ENCODE results near the gene CSNK1G1. TPM values are rescaled to one million over a fixed set of nuclear protein-coding genes. Genes with fewer than 3 reads are reported as not detected.

The CSNK1G1 gene
- total and polyA plus RNA-seq, 2 of the 8 experiments (the other 6 are each of a cell fraction or from before 2014, with no cell fraction given) = 6.0 to 12.9 TPM

DNA sequence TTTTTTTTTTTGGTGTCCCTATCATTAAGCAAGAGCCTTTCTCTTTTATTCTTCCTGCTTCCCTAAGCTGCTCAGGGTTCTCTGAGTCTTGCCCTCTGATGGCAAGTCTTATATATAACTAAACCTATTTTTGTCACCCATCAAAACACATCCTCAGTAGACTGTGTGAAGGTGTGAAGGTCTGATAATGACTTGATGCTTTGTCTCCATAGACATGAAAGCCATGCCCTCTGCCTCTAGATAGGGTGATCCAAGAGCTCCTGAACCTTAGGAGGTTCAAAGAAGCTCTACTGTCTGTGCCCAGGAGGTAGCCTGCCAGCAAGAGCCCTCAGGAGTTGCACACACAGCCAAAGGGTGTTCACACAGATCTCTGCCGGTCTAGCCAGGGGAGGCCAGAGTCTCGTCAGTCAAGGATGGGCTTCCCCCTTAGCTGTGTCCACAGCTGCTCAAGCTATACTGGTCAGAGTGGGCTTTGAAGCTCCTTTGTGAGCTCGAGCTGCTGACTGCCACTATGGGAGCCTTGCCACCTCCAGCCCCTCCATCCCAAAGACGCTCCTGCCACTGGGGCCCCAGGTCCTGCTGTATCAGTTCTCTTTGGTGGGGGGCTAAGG, 217.5 kb downstream of the CSNK1G1 start:
- H3K56ac ChIP-seq (replicated peaks; ENCODE audit: insufficient read length, low read depth, low read length) = no peak overlapping the region
- no peak overlapping the region for H3K14ac ChIP-seq (ENCODE audit: insufficient read length)
- H3K23me2 ChIP-seq (ENCODE audit: low read depth, low read length) = no peaks in the 10 kb centered on the region
- no peaks in the 10 kb centered on the region for H3K79me2 ChIP-seq (ENCODE audit: control insufficient read depth in 1 of 2, insufficient read depth in 2 of 2, low read length in 2 of 2)
- no peaks in the 10 kb centered on the region for H3K79me1 ChIP-seq (ENCODE audit: low read depth, low read length)
- POLR2A ChIA-PET (ENCODE audit: partially characterized antibody) = interaction anchor here (0.6 to 1.1 kb wide), 4 partner anchors 15 to 886 kb away, joined by 3 to 5 read pairs (median 4); no protein-coding TSS in a partner anchor
- CTCF ChIA-PET (ENCODE audit: partially characterized antibody) = interaction anchor here (0.6 to 2.1 kb wide), 4 partner anchors 8 to 15 kb away, joined by 3 to 7 read pairs (median 4); no protein-coding TSS in a partner anchor
- no peak overlapping the region for H3K4ac ChIP-seq (replicated peaks; ENCODE audit: insufficient read length, low read depth, low read length)
- H4K91ac ChIP-seq (replicated peaks; ENCODE audit: insufficient read length, low read length) = no peak overlapping the region
- DNase-seq (ENCODE audit: low read depth in 1 of 2, low spot score in 2 of 2) = no peak
- H4K5ac ChIP-seq (ENCODE audit: insufficient read length, low read depth, low read length) = no peak overlapping the region
- H3K4me1 ChIP-seq (replicated peaks in 1 of 4; ENCODE audit: control insufficient read depth in 3 of 4, insufficient read depth in 4 of 4, low read length in 3 of 4) = peaks cover 0 to 6% (median 2%) of the 10 kb centered on the region in 4 experiments; a peak in 1 of 7 replicates
- no peak overlapping the region for H3K27ac ChIP-seq (ENCODE audit: low read depth, low read length)
- H2BK20ac ChIP-seq (ENCODE audit: low read length) = no peak overlapping the region
- H3K27me3 ChIP-seq (replicated peaks in 1 of 4; ENCODE audit: control insufficient read depth in 3 of 4, extremely low read depth in 1 of 4, insufficient read depth in 3 of 4, low read length in 3 of 4) = no peaks in the 10 kb centered on the region
- no peaks in the 10 kb centered on the region for H3K9me3 ChIP-seq (ENCODE audit: insufficient read depth in 2 of 2, low read depth in 1 of 2, low read length in 1 of 2)
- H2BK120ac ChIP-seq (replicated peaks; ENCODE audit: low read depth, low read length) = no peak overlapping the region
- 93% methylated on average over 4 of the region's 4 CpGs; no CpG with 5 or more reads in 1 of the 2 experiments for WGBS, 2 experiments (ENCODE audit: extremely low coverage in 1 of 2, insufficient coverage in 1 of 2, insufficient read length in 1 of 2, insufficient replicate concordance in 2 of 2, low coverage in 1 of 2, low lambda C conversion rate in 2 of 2, missing lambda C conversion rate in 1 of 2)
- H3K18ac ChIP-seq (ENCODE audit: extremely low read depth, low read length) = no peak overlapping the region
- H2BK12ac ChIP-seq (ENCODE audit: low read depth, low read length) = no peak overlapping the region
- no peak overlapping the region for H3K4me3 ChIP-seq (ENCODE audit: extremely low read depth in 1 of 4, insufficient read depth in 2 of 4, low read depth in 3 of 4, low read length in 4 of 4)
- H4K8ac ChIP-seq (ENCODE audit: extremely low read depth, insufficient read depth, low read length) = peak overlapping the region; percentile 57; the same call in 1 of the 2 replicates
- no peak overlapping the region for H3K4me2 ChIP-seq (ENCODE audit: insufficient read depth in 1 of 2, low read depth in 2 of 2, low read length in 2 of 2)
- peaks cover 8 to 20% (median 13%) of the 10 kb centered on the region in 4 experiments; a peak in 5 of 8 replicates for H3K36me3 ChIP-seq (ENCODE audit: control insufficient read depth in 2 of 4, insufficient read depth in 4 of 4, low read length in 3 of 4)
- FAIRE-seq = no peak
- TF ChIP-seq POLR2A (IDR thresholded peaks at IDR 0.05; ENCODE audit: control extremely low read depth in 1 of 2, low read depth in 2 of 2, low read length in 2 of 2) (no peak), GABPA (IDR thresholded peaks at IDR 0.05; ENCODE audit: borderline replicate concordance, insufficient read depth, low read length) (no peak), NRF1 (IDR thresholded peaks at IDR 0.05; ENCODE audit: low read depth, low read length) (no peak), BACH1 (IDR thresholded peaks at IDR 0.05; ENCODE audit: low read length) (no peak), SIX5 (IDR thresholded peaks at IDR 0.05; ENCODE audit: low read depth, low read length) (no peak), NANOG (IDR thresholded peaks at IDR 0.05; ENCODE audit: insufficient read depth, low read depth, low read length, poor library complexity, severe bottlenecking) (no peak), HDAC6 (IDR thresholded peaks at IDR 0.05; ENCODE audit: low read depth, low read length) (no peak), YY1 (IDR thresholded peaks at IDR 0.05; ENCODE audit: low read depth, low read length) (no peak), SP2 (IDR thresholded peaks at IDR 0.05; ENCODE audit: low read length) (no peak), CEBPB (IDR thresholded peaks at IDR 0.05; ENCODE audit: low read depth, low read length) (no peak), ZNF274 (IDR thresholded peaks at IDR 0.05; ENCODE audit: borderline replicate concordance, extremely low read depth, low read length) (no peak), SIRT6 (IDR thresholded peaks at IDR 0.05; ENCODE audit: low read length) (no peak), ASH2L (IDR thresholded peaks at IDR 0.05; ENCODE audit: low read length) (no peak), EZH2 (IDR thresholded peaks at IDR 0.05; ENCODE audit: low read depth, low read length, severe bottlenecking) (no peak)
- no peak overlapping the region for H3K9ac ChIP-seq (replicated peaks in 1 of 4; ENCODE audit: extremely low read depth in 1 of 4, low read depth in 3 of 4, low read length in 3 of 4)
- peaks cover 0 to 3% of the 10 kb centered on the region in 2 experiments for H4K20me1 ChIP-seq (replicated peaks in 1 of 2; ENCODE audit: control insufficient read depth in 1 of 2, insufficient read depth in 2 of 2, low read length in 2 of 2)
- no peak overlapping the region; the same call in 1 of the 2 replicates for H2BK5ac ChIP-seq (ENCODE audit: low read depth, low read length)
- no peak overlapping the region for H2AK5ac ChIP-seq (ENCODE audit: low read depth, low read length)
- H2BK15ac ChIP-seq (ENCODE audit: low read length) = no peak overlapping the region
- no peak overlapping the region for H3K23ac ChIP-seq (ENCODE audit: insufficient read length)
- no peak overlapping the region for H2AFZ ChIP-seq (ENCODE audit: low read length)
